H1 (cell line): ENCODE measurements around the gene PPP2R5B. TPM values are rescaled to one million over a fixed set of nuclear protein-coding genes. Genes with fewer than 3 reads are reported as not detected.

Source experiments
- CTCF ChIA-PET: fragments of 300-600 bp; sonication (Branson Sonifier 250); formaldehyde crosslinking; loops from one replicate; lab custom pipeline; 2021; ENCODE audit not compliant: partially characterized antibody; lab: Charles Lee
- POLR2A ChIA-PET: fragments of 300-600 bp; sonication (Branson Sonifier 250); formaldehyde crosslinking; loops from one replicate; lab custom pipeline; 2021; ENCODE audit warnings: inconsistent platforms; ENCODE audit not compliant: partially characterized antibody; lab: Charles Lee
- DNase-seq, 2 experiments: peaks; one replicate each; pipeline versions ENCODE4 v3.0.0 to v3.0.0-alpha.2; 2010 to 2022; ENCODE audit warnings: low spot score in 2 of 2, low read depth in 1 of 2, mixed read lengths in 1 of 2
- FAIRE-seq: peaks from 2 replicates; lab custom pipeline; 2011; peaks lifted over from hg19 to GRCh38; lab: Jason Lieb, UNC
- H2AFZ ChIP-seq: 2 replicates; pipeline ENCODE4 v1.8.1; 2012; ENCODE audit warnings: low read length, inconsistent platforms
- H2AK5ac ChIP-seq: 2 replicates; pipeline ENCODE4 v1.6.1; 2013; ENCODE audit warnings: low read depth, low read length
- H2BK120ac ChIP-seq: replicated peaks from 2 replicates; pipeline ENCODE3; 2013; ENCODE audit warnings: low read depth, low read length, inconsistent platforms
- H2BK12ac ChIP-seq: 2 replicates; pipeline ENCODE4 v1.6.1; 2013; ENCODE audit warnings: low read depth, low read length
- H2BK15ac ChIP-seq: 2 replicates; pipeline ENCODE4 v1.6.1; 2013; ENCODE audit warnings: low read length
- H2BK20ac ChIP-seq: 2 replicates; pipeline ENCODE4 v1.6.1; 2013; ENCODE audit warnings: low read length
- H2BK5ac ChIP-seq: 2 replicates; pipeline ENCODE4 v1.6.1; 2013; ENCODE audit warnings: low read depth, low read length
- H3K14ac ChIP-seq: 2 replicates; pipeline ENCODE4 v1.6.1; 2013; ENCODE audit warnings: inconsistent platforms; ENCODE audit not compliant: insufficient read length
- H3K18ac ChIP-seq: 2 replicates; pipeline ENCODE4 v1.6.1; 2013; ENCODE audit warnings: low read length; ENCODE audit errors: extremely low read depth
- H3K23ac ChIP-seq: 2 replicates; pipeline ENCODE4 v1.6.1; 2013; ENCODE audit warnings: inconsistent platforms; ENCODE audit not compliant: insufficient read length
- H3K23me2 ChIP-seq: 2 replicates; pipeline ENCODE4 v1.6.1; 2013; ENCODE audit warnings: low read depth, low read length
- H3K27ac ChIP-seq: 2 replicates; pipeline ENCODE4 v1.6.1; 2011; ENCODE audit warnings: low read depth, low read length, inconsistent platforms
- H3K27me3 ChIP-seq, 4 experiments: replicated peaks in 1 of 4; 1 replicate in 1 of 4; 2 replicates in 3 of 4; pipeline versions ENCODE4 v1.6.1 to v1.8.1; 2011 to 2013; ENCODE audit warnings: low read length in 3 of 4, mild to moderate bottlenecking in 3 of 4, inconsistent platforms in 2 of 4, mixed read lengths in 2 of 4, moderate library complexity in 1 of 4; ENCODE audit not compliant: control insufficient read depth in 3 of 4, insufficient read depth in 3 of 4; ENCODE audit errors: extremely low read depth in 1 of 4
- H3K36me3 ChIP-seq, 4 experiments: 2 replicates each; pipeline versions ENCODE4 v1.6.1 to v1.8.1; 2011 to 2013; ENCODE audit warnings: mild to moderate bottlenecking in 4 of 4, low read length in 3 of 4, moderate library complexity in 2 of 4, control low read depth in 1 of 4, inconsistent platforms in 1 of 4; ENCODE audit not compliant: insufficient read depth in 4 of 4, control insufficient read depth in 2 of 4
- H3K4ac ChIP-seq: replicated peaks from 2 replicates; pipeline ENCODE3; 2013; ENCODE audit warnings: low read length, low read depth, mixed read lengths, inconsistent platforms; ENCODE audit not compliant: insufficient read length
- H3K4me1 ChIP-seq, 4 experiments: replicated peaks in 1 of 4; 1 replicate in 1 of 4; 2 replicates in 3 of 4; pipeline versions ENCODE4 v1.6.1 to v1.8.1; 2011 to 2013; ENCODE audit warnings: low read length in 3 of 4, inconsistent platforms in 2 of 4, mixed read lengths in 1 of 4; ENCODE audit not compliant: insufficient read depth in 4 of 4, control insufficient read depth in 3 of 4
- H3K4me2 ChIP-seq, 2 experiments: 2 replicates each; pipeline versions ENCODE4 v1.6.1 to v1.8.1; 2011 to 2013; ENCODE audit warnings: low read depth in 2 of 2, low read length in 2 of 2, control low read depth in 1 of 2, inconsistent platforms in 1 of 2, mild to moderate bottlenecking in 1 of 2; ENCODE audit not compliant: insufficient read depth in 1 of 2
- H3K4me3 ChIP-seq, 4 experiments: fragments of 200-600, 300-600 bp in 1 of 4; sonication (generic), shearing (Covaris generic), sonication (Bioruptor Twin) in 1 of 4; 2 replicates each; pipeline versions ENCODE4 v1.5.1 to v1.8.1; 2011 to 2016; ENCODE audit warnings: low read length in 4 of 4, low read depth in 3 of 4, control low read depth in 2 of 4, inconsistent platforms in 2 of 4, mild to moderate bottlenecking in 2 of 4, mixed read lengths in 1 of 4, moderate library complexity in 1 of 4; ENCODE audit not compliant: insufficient read depth in 2 of 4; ENCODE audit errors: extremely low read depth in 1 of 4
- H3K56ac ChIP-seq: replicated peaks from 2 replicates; pipeline ENCODE3; 2013; ENCODE audit warnings: low read depth, mild to moderate bottlenecking, mixed read lengths, low read length, inconsistent platforms; ENCODE audit not compliant: insufficient read length
- H3K79me1 ChIP-seq: 2 replicates; pipeline ENCODE4 v1.6.1; 2013; ENCODE audit warnings: low read depth, low read length, control low read depth
- H3K79me2 ChIP-seq, 2 experiments: 2 replicates each; pipeline versions ENCODE4 v1.6.1 to v1.8.1; 2012 to 2013; ENCODE audit warnings: low read length in 2 of 2, mild to moderate bottlenecking in 2 of 2, inconsistent platforms in 1 of 2; ENCODE audit not compliant: insufficient read depth in 2 of 2, control insufficient read depth in 1 of 2
- H3K9ac ChIP-seq, 4 experiments: replicated peaks in 1 of 4; 1 replicate in 1 of 4; 2 replicates in 3 of 4; pipeline versions ENCODE4 v1.6.1 to v1.8.1; 2011 to 2013; ENCODE audit warnings: low read depth in 3 of 4, low read length in 3 of 4, control low read depth in 2 of 4, mild to moderate bottlenecking in 2 of 4, moderate library complexity in 2 of 4, inconsistent platforms in 1 of 4; ENCODE audit errors: extremely low read depth in 1 of 4
- H3K9me3 ChIP-seq, 2 experiments: 2 replicates each; pipeline versions ENCODE4 v1.6.1 to v1.8.1; 2012 to 2013; ENCODE audit warnings: mild to moderate bottlenecking in 2 of 2, moderate library complexity in 2 of 2, control low read depth in 1 of 2, inconsistent platforms in 1 of 2, low read depth in 1 of 2, low read length in 1 of 2, mixed read lengths in 1 of 2; ENCODE audit not compliant: insufficient read depth in 2 of 2
- H4K20me1 ChIP-seq, 2 experiments: replicated peaks in 1 of 2; 2 replicates each; pipeline versions ENCODE3 to v1.8.1; 2011 to 2013; ENCODE audit warnings: inconsistent platforms in 2 of 2, low read length in 2 of 2, mild to moderate bottlenecking in 1 of 2; ENCODE audit not compliant: insufficient read depth in 2 of 2, control insufficient read depth in 1 of 2
- H4K5ac ChIP-seq: 2 replicates; pipeline ENCODE4 v1.6.1; 2013; ENCODE audit warnings: low read length, low read depth, mixed read lengths, inconsistent platforms; ENCODE audit not compliant: insufficient read length
- H4K8ac ChIP-seq: 2 replicates; pipeline ENCODE4 v1.8.0; 2013; ENCODE audit warnings: mild to moderate bottlenecking, moderate library complexity, low read length, inconsistent platforms; ENCODE audit not compliant: insufficient read depth; ENCODE audit errors: extremely low read depth
- H4K91ac ChIP-seq: replicated peaks from 2 replicates; pipeline ENCODE3; 2013; ENCODE audit warnings: low read length, mixed read lengths, inconsistent platforms; ENCODE audit not compliant: insufficient read length
- ATF2 ChIP-seq: IDR thresholded peaks from 2 replicates; pipeline ENCODE4 v1.6.1; 2012; ENCODE audit warnings: low read length, inconsistent platforms
- ATF3 ChIP-seq: IDR thresholded peaks from 2 replicates; pipeline ENCODE4 v1.6.1; 2011; ENCODE audit warnings: low read depth, mild to moderate bottlenecking, low read length; ENCODE audit not compliant: insufficient read depth
- BCL11A ChIP-seq, 2 experiments: IDR thresholded peaks; one replicate each; pipeline ENCODE4 v1.6.1; 2011; ENCODE audit warnings: low read depth in 2 of 2, low read length in 2 of 2, mild to moderate bottlenecking in 2 of 2
- CEBPB ChIP-seq: IDR thresholded peaks from 2 replicates; pipeline ENCODE4 v1.6.1; 2012; ENCODE audit warnings: low read depth, low read length
- CTBP2 ChIP-seq: IDR thresholded peaks from 2 replicates; pipeline ENCODE4 v1.7.0; 2011; ENCODE audit warnings: borderline replicate concordance, mild to moderate bottlenecking, moderate library complexity, mixed read lengths, low read length; ENCODE audit not compliant: insufficient read depth, insufficient read length
- EP300 ChIP-seq, 2 experiments: IDR thresholded peaks; 1 replicate in 1 of 2; 2 replicates in 1 of 2; pipeline ENCODE4 v1.6.1; 2011 to 2012; ENCODE audit warnings: low read depth in 2 of 2, low read length in 2 of 2, mild to moderate bottlenecking in 2 of 2, borderline replicate concordance in 1 of 2, inconsistent platforms in 1 of 2, moderate library complexity in 1 of 2
- POLR2A ChIP-seq, 2 experiments: IDR thresholded peaks; 1 replicate in 1 of 2; 2 replicates in 1 of 2; pipeline ENCODE4 v1.6.1; 2011; ENCODE audit warnings: low read depth in 2 of 2, low read length in 2 of 2, mild to moderate bottlenecking in 2 of 2; ENCODE audit errors: control extremely low read depth in 1 of 2
- RBBP5 ChIP-seq: IDR thresholded peaks from 2 replicates; pipeline ENCODE4 v1.7.1; 2012; ENCODE audit warnings: low read depth, mild to moderate bottlenecking, inconsistent platforms, low read length, moderate library complexity, borderline replicate concordance
- SIN3A ChIP-seq, 2 experiments: IDR thresholded peaks in 1 of 2; conservative IDR thresholded peaks in 1 of 2; 2 replicates each; pipeline ENCODE4 v1.6.1; 2011 to 2012; ENCODE audit warnings: low read length in 2 of 2, improper control_type of control experiment in 1 of 2, low read depth in 1 of 2, mild to moderate bottlenecking in 1 of 2
- ZNF274 ChIP-seq: IDR thresholded peaks from 2 replicates; pipeline ENCODE4 v1.7.0; 2012; ENCODE audit warnings: low read length, borderline replicate concordance; ENCODE audit errors: extremely low read depth
- WGBS, 2 experiments: shearing (Covaris generic) in 1 of 2; methylation state at CpG; one replicate each; pipeline versions ENCODE4 v1.1.6 to v1.1.7; 2013 to 2015; ENCODE audit warnings: low lambda C conversion rate in 2 of 2, mixed read lengths in 2 of 2, inconsistent platforms in 1 of 2, low coverage in 1 of 2, missing lambda C conversion rate in 1 of 2; ENCODE audit not compliant: insufficient replicate concordance in 2 of 2, insufficient coverage in 1 of 2, insufficient read length in 1 of 2; ENCODE audit errors: extremely low coverage in 1 of 2, missing lambda C conversion rate in 1 of 2; 5-methylcytosine and 5-hydroxymethylcytosine counted together
- polyA plus RNA-seq, 7 experiments: library from polyadenylated mRNA; depleted of rRNA in 3 of 7; stranded (reverse) in 5 of 7; unstranded in 2 of 7; fragments of >200 nt in 5 of 7; fragments of 200-250 nt in 2 of 7; gene quantifications; 1 replicate in 5 of 7; 2 replicates in 1 of 7; 4 replicates in 1 of 7; pipeline versions ENCODE4 v1.2.1 to v1.2.3, GENCODE V29; 2011 to 2013; ENCODE audit warnings: missing spikeins in 2 of 7, mixed read lengths in 2 of 7
- total RNA-seq: library from RNA; stranded (reverse); fragmentation: NEBNext Ultra II Directional; extraction: Animal tissue kit (Norgen Biotek cat#: 25700); gene quantifications from 2 replicates; pipeline ENCODE4 v1.2.1, GENCODE V29; 2021

Gene PPP2R5B
- total and polyA plus RNA-seq, 2 of the 8 experiments (the other 6 are each of a cell fraction or from before 2014, with no cell fraction given): 4.9 to 5.1 TPM

GRCh38 chr11:64936539-64936938, 12.1 kb downstream of the PPP2R5B start:
- H3K23me2 ChIP-seq: peaks cover 2% of the 10 kb centered on the region; the same call in 1 of the 2 replicates
- no peak overlapping the region for H3K27ac ChIP-seq
- no peak overlapping the region for H3K9ac ChIP-seq
- ChIA-PET CTCF (interaction anchor here (1.0 to 4.6 kb wide), 9 partner anchors 10 to 88 kb away, joined by 3 to 20 read pairs (median 4); partner anchors contain the start of gene BATF2), POLR2A (interaction anchor here (0.7 to 1.4 kb wide), 9 partner anchors 10 to 197 kb away, joined by 3 to 5 read pairs (median 3); partner anchors contain the start of genes ARL2, BATF2, FAU and MAJIN)
- H3K23ac ChIP-seq: no peak overlapping the region
- no peak overlapping the region for H3K18ac ChIP-seq
- H2BK5ac ChIP-seq: peak overlapping the region; percentile 81; the same call in 1 of the 2 replicates
- no peak overlapping the region for H3K56ac ChIP-seq
- no peak overlapping the region for H4K5ac ChIP-seq
- FAIRE-seq (no peak), DNase-seq (no peak)
- H3K79me1 ChIP-seq: no peaks in the 10 kb centered on the region
- no peak overlapping the region for H4K8ac ChIP-seq
- H3K4me1 ChIP-seq: peaks cover 1 to 14% (median 7%) of the 10 kb centered on the region in 4 experiments
- H2BK120ac ChIP-seq: no peak overlapping the region
- H2AFZ ChIP-seq: no peak overlapping the region
- WGBS, 2 experiments: 85% methylated on average over 4 of the region's 4 CpGs; no CpG with 5 or more reads in 1 of the 2 experiments
- H3K4ac ChIP-seq: no peak overlapping the region
- no peak overlapping the region for H2AK5ac ChIP-seq
- no peak overlapping the region for H2BK15ac ChIP-seq
- H3K4me3 ChIP-seq: no peak overlapping the region
- no peaks in the 10 kb centered on the region for H3K36me3 ChIP-seq
- H4K20me1 ChIP-seq: peaks cover 0 to 4% of the 10 kb centered on the region in 2 experiments
- no peaks in the 10 kb centered on the region for H3K79me2 ChIP-seq
- no peak overlapping the region for H2BK12ac ChIP-seq
- H4K91ac ChIP-seq: no peak overlapping the region
- no peak overlapping the region for H2BK20ac ChIP-seq
- H3K9me3 ChIP-seq: no peaks in the 10 kb centered on the region
- H3K27me3 ChIP-seq: no peaks in the 10 kb centered on the region; a peak in 1 of 7 replicates
- peak overlapping the region in 1 of 2 experiments; percentile 40; a peak in 1 of 4 replicates for H3K4me2 ChIP-seq
- H3K14ac ChIP-seq: no peak overlapping the region
- no peak for TF ChIP-seq SIN3A (conservative IDR thresholded peaks at IDR 0.05 in 1 of 2, IDR thresholded peaks at IDR 0.05 in 1 of 2; ENCODE audit: low read depth in 1 of 2, low read length in 2 of 2)
- no peak for TF ChIP-seq ATF3
- no peak for TF ChIP-seq RBBP5
- TF ChIP-seq ZNF274: no peak
- no peak for TF ChIP-seq BCL11A (IDR thresholded peaks at IDR 0.05; ENCODE audit: low read depth in 2 of 2, low read length in 2 of 2)
- no peak for TF ChIP-seq CTBP2
- no peak for TF ChIP-seq ATF2
- TF ChIP-seq CEBPB: no peak
- TF ChIP-seq EP300 (IDR thresholded peaks at IDR 0.05; ENCODE audit: borderline replicate concordance in 1 of 2, low read depth in 2 of 2, low read length in 2 of 2): no peak
- TF ChIP-seq POLR2A (IDR thresholded peaks at IDR 0.05; ENCODE audit: control extremely low read depth in 1 of 2, low read depth in 2 of 2, low read length in 2 of 2): no peak
